H1 (cell line): ENCODE data around the gene NCEH1. TPM values are rescaled to one million over a fixed set of nuclear protein-coding genes. Genes with fewer than 3 reads are reported as not detected.

Experiments used
- CTCF ChIA-PET: fragments of 300-600 bp; sonication (Branson Sonifier 250); formaldehyde crosslinking; loops from one replicate; lab custom pipeline; 2021; ENCODE audit not compliant: partially characterized antibody; lab: Charles Lee
- POLR2A ChIA-PET: fragments of 300-600 bp; sonication (Branson Sonifier 250); formaldehyde crosslinking; loops from one replicate; lab custom pipeline; 2021; ENCODE audit warnings: inconsistent platforms; ENCODE audit not compliant: partially characterized antibody; lab: Charles Lee
- DNase-seq, 2 experiments: peaks; one replicate each; pipeline versions ENCODE4 v3.0.0 to v3.0.0-alpha.2; 2010 to 2022; ENCODE audit warnings: low spot score in 2 of 2, low read depth in 1 of 2, mixed read lengths in 1 of 2
- FAIRE-seq: peaks from 2 replicates; lab custom pipeline; 2011; peaks lifted over from hg19 to GRCh38; lab: Jason Lieb, UNC
- H2AFZ ChIP-seq: 2 replicates; pipeline ENCODE4 v1.8.1; 2012; ENCODE audit warnings: low read length, inconsistent platforms
- H2AK5ac ChIP-seq: 2 replicates; pipeline ENCODE4 v1.6.1; 2013; ENCODE audit warnings: low read depth, low read length
- H2BK120ac ChIP-seq: replicated peaks from 2 replicates; pipeline ENCODE3; 2013; ENCODE audit warnings: low read depth, low read length, inconsistent platforms
- H2BK12ac ChIP-seq: 2 replicates; pipeline ENCODE4 v1.6.1; 2013; ENCODE audit warnings: low read depth, low read length
- H2BK15ac ChIP-seq: 2 replicates; pipeline ENCODE4 v1.6.1; 2013; ENCODE audit warnings: low read length
- H2BK20ac ChIP-seq: 2 replicates; pipeline ENCODE4 v1.6.1; 2013; ENCODE audit warnings: low read length
- H2BK5ac ChIP-seq: 2 replicates; pipeline ENCODE4 v1.6.1; 2013; ENCODE audit warnings: low read depth, low read length
- H3K14ac ChIP-seq: 2 replicates; pipeline ENCODE4 v1.6.1; 2013; ENCODE audit warnings: inconsistent platforms; ENCODE audit not compliant: insufficient read length
- H3K18ac ChIP-seq: 2 replicates; pipeline ENCODE4 v1.6.1; 2013; ENCODE audit warnings: low read length; ENCODE audit errors: extremely low read depth
- H3K23ac ChIP-seq: 2 replicates; pipeline ENCODE4 v1.6.1; 2013; ENCODE audit warnings: inconsistent platforms; ENCODE audit not compliant: insufficient read length
- H3K23me2 ChIP-seq: 2 replicates; pipeline ENCODE4 v1.6.1; 2013; ENCODE audit warnings: low read depth, low read length
- H3K27ac ChIP-seq: 2 replicates; pipeline ENCODE4 v1.6.1; 2011; ENCODE audit warnings: low read depth, low read length, inconsistent platforms
- H3K27me3 ChIP-seq, 4 experiments: replicated peaks in 1 of 4; 1 replicate in 1 of 4; 2 replicates in 3 of 4; pipeline versions ENCODE4 v1.6.1 to v1.8.1; 2011 to 2013; ENCODE audit warnings: low read length in 3 of 4, mild to moderate bottlenecking in 3 of 4, inconsistent platforms in 2 of 4, mixed read lengths in 2 of 4, moderate library complexity in 1 of 4; ENCODE audit not compliant: control insufficient read depth in 3 of 4, insufficient read depth in 3 of 4; ENCODE audit errors: extremely low read depth in 1 of 4
- H3K36me3 ChIP-seq, 4 experiments: 2 replicates each; pipeline versions ENCODE4 v1.6.1 to v1.8.1; 2011 to 2013; ENCODE audit warnings: mild to moderate bottlenecking in 4 of 4, low read length in 3 of 4, moderate library complexity in 2 of 4, control low read depth in 1 of 4, inconsistent platforms in 1 of 4; ENCODE audit not compliant: insufficient read depth in 4 of 4, control insufficient read depth in 2 of 4
- H3K4ac ChIP-seq: replicated peaks from 2 replicates; pipeline ENCODE3; 2013; ENCODE audit warnings: low read length, low read depth, mixed read lengths, inconsistent platforms; ENCODE audit not compliant: insufficient read length
- H3K4me1 ChIP-seq, 4 experiments: replicated peaks in 1 of 4; 1 replicate in 1 of 4; 2 replicates in 3 of 4; pipeline versions ENCODE4 v1.6.1 to v1.8.1; 2011 to 2013; ENCODE audit warnings: low read length in 3 of 4, inconsistent platforms in 2 of 4, mixed read lengths in 1 of 4; ENCODE audit not compliant: insufficient read depth in 4 of 4, control insufficient read depth in 3 of 4
- H3K4me2 ChIP-seq, 2 experiments: 2 replicates each; pipeline versions ENCODE4 v1.6.1 to v1.8.1; 2011 to 2013; ENCODE audit warnings: low read depth in 2 of 2, low read length in 2 of 2, control low read depth in 1 of 2, inconsistent platforms in 1 of 2, mild to moderate bottlenecking in 1 of 2; ENCODE audit not compliant: insufficient read depth in 1 of 2
- H3K4me3 ChIP-seq, 4 experiments: fragments of 200-600, 300-600 bp in 1 of 4; sonication (generic), shearing (Covaris generic), sonication (Bioruptor Twin) in 1 of 4; 2 replicates each; pipeline versions ENCODE4 v1.5.1 to v1.8.1; 2011 to 2016; ENCODE audit warnings: low read length in 4 of 4, low read depth in 3 of 4, control low read depth in 2 of 4, inconsistent platforms in 2 of 4, mild to moderate bottlenecking in 2 of 4, mixed read lengths in 1 of 4, moderate library complexity in 1 of 4; ENCODE audit not compliant: insufficient read depth in 2 of 4; ENCODE audit errors: extremely low read depth in 1 of 4
- H3K56ac ChIP-seq: replicated peaks from 2 replicates; pipeline ENCODE3; 2013; ENCODE audit warnings: low read depth, mild to moderate bottlenecking, mixed read lengths, low read length, inconsistent platforms; ENCODE audit not compliant: insufficient read length
- H3K79me1 ChIP-seq: 2 replicates; pipeline ENCODE4 v1.6.1; 2013; ENCODE audit warnings: low read depth, low read length, control low read depth
- H3K79me2 ChIP-seq, 2 experiments: 2 replicates each; pipeline versions ENCODE4 v1.6.1 to v1.8.1; 2012 to 2013; ENCODE audit warnings: low read length in 2 of 2, mild to moderate bottlenecking in 2 of 2, inconsistent platforms in 1 of 2; ENCODE audit not compliant: insufficient read depth in 2 of 2, control insufficient read depth in 1 of 2
- H3K9ac ChIP-seq, 4 experiments: replicated peaks in 1 of 4; 1 replicate in 1 of 4; 2 replicates in 3 of 4; pipeline versions ENCODE4 v1.6.1 to v1.8.1; 2011 to 2013; ENCODE audit warnings: low read depth in 3 of 4, low read length in 3 of 4, control low read depth in 2 of 4, mild to moderate bottlenecking in 2 of 4, moderate library complexity in 2 of 4, inconsistent platforms in 1 of 4; ENCODE audit errors: extremely low read depth in 1 of 4
- H3K9me3 ChIP-seq, 2 experiments: 2 replicates each; pipeline versions ENCODE4 v1.6.1 to v1.8.1; 2012 to 2013; ENCODE audit warnings: mild to moderate bottlenecking in 2 of 2, moderate library complexity in 2 of 2, control low read depth in 1 of 2, inconsistent platforms in 1 of 2, low read depth in 1 of 2, low read length in 1 of 2, mixed read lengths in 1 of 2; ENCODE audit not compliant: insufficient read depth in 2 of 2
- H4K20me1 ChIP-seq, 2 experiments: replicated peaks in 1 of 2; 2 replicates each; pipeline versions ENCODE3 to v1.8.1; 2011 to 2013; ENCODE audit warnings: inconsistent platforms in 2 of 2, low read length in 2 of 2, mild to moderate bottlenecking in 1 of 2; ENCODE audit not compliant: insufficient read depth in 2 of 2, control insufficient read depth in 1 of 2
- H4K5ac ChIP-seq: 2 replicates; pipeline ENCODE4 v1.6.1; 2013; ENCODE audit warnings: low read length, low read depth, mixed read lengths, inconsistent platforms; ENCODE audit not compliant: insufficient read length
- H4K8ac ChIP-seq: 2 replicates; pipeline ENCODE4 v1.8.0; 2013; ENCODE audit warnings: mild to moderate bottlenecking, moderate library complexity, low read length, inconsistent platforms; ENCODE audit not compliant: insufficient read depth; ENCODE audit errors: extremely low read depth
- H4K91ac ChIP-seq: replicated peaks from 2 replicates; pipeline ENCODE3; 2013; ENCODE audit warnings: low read length, mixed read lengths, inconsistent platforms; ENCODE audit not compliant: insufficient read length
- CHD2 ChIP-seq: IDR thresholded peaks from 2 replicates; pipeline ENCODE4 v1.6.1; 2012; ENCODE audit warnings: low read length, improper control_type of control experiment
- CTBP2 ChIP-seq: IDR thresholded peaks from 2 replicates; pipeline ENCODE4 v1.7.0; 2011; ENCODE audit warnings: borderline replicate concordance, mild to moderate bottlenecking, moderate library complexity, mixed read lengths, low read length; ENCODE audit not compliant: insufficient read depth, insufficient read length
- GABPA ChIP-seq: IDR thresholded peaks from 2 replicates; pipeline ENCODE4 v1.6.1; 2011; ENCODE audit warnings: mild to moderate bottlenecking, low read length, moderate library complexity, borderline replicate concordance; ENCODE audit not compliant: insufficient read depth
- KDM1A ChIP-seq: fragments of 200-600, 300-600 bp; sonication (generic); IDR thresholded peaks from 2 replicates; pipeline ENCODE4 v1.7.1; 2016; ENCODE audit warnings: mild to moderate bottlenecking, low read length, borderline replicate concordance
- NRF1 ChIP-seq: IDR thresholded peaks from 2 replicates; pipeline ENCODE4 v1.6.1; 2011; ENCODE audit warnings: mild to moderate bottlenecking, low read depth, low read length, improper control_type of control experiment
- POLR2A ChIP-seq, 2 experiments: IDR thresholded peaks; 1 replicate in 1 of 2; 2 replicates in 1 of 2; pipeline ENCODE4 v1.6.1; 2011; ENCODE audit warnings: low read depth in 2 of 2, low read length in 2 of 2, mild to moderate bottlenecking in 2 of 2; ENCODE audit errors: control extremely low read depth in 1 of 2
- POLR2AphosphoS5 ChIP-seq: IDR thresholded peaks from 2 replicates; pipeline ENCODE4 v1.6.1; 2011; ENCODE audit warnings: low read depth, low read length
- TBP ChIP-seq: IDR thresholded peaks from 2 replicates; pipeline ENCODE4 v1.6.1; 2011; ENCODE audit warnings: low read depth, low read length, improper control_type of control experiment
- TCF12 ChIP-seq: IDR thresholded peaks from 2 replicates; pipeline ENCODE4 v1.6.1; 2011; ENCODE audit warnings: low read depth, mild to moderate bottlenecking, low read length
- WGBS, 2 experiments: shearing (Covaris generic) in 1 of 2; methylation state at CpG; one replicate each; pipeline versions ENCODE4 v1.1.6 to v1.1.7; 2013 to 2015; ENCODE audit warnings: low lambda C conversion rate in 2 of 2, mixed read lengths in 2 of 2, inconsistent platforms in 1 of 2, low coverage in 1 of 2, missing lambda C conversion rate in 1 of 2; ENCODE audit not compliant: insufficient replicate concordance in 2 of 2, insufficient coverage in 1 of 2, insufficient read length in 1 of 2; ENCODE audit errors: extremely low coverage in 1 of 2, missing lambda C conversion rate in 1 of 2; 5-methylcytosine and 5-hydroxymethylcytosine counted together
- polyA plus RNA-seq, 7 experiments: library from polyadenylated mRNA; depleted of rRNA in 3 of 7; stranded (reverse) in 5 of 7; unstranded in 2 of 7; fragments of >200 nt in 5 of 7; fragments of 200-250 nt in 2 of 7; gene quantifications; 1 replicate in 5 of 7; 2 replicates in 1 of 7; 4 replicates in 1 of 7; pipeline versions ENCODE4 v1.2.1 to v1.2.3, GENCODE V29; 2011 to 2013; ENCODE audit warnings: missing spikeins in 2 of 7, mixed read lengths in 2 of 7
- total RNA-seq: library from RNA; stranded (reverse); fragmentation: NEBNext Ultra II Directional; extraction: Animal tissue kit (Norgen Biotek cat#: 25700); gene quantifications from 2 replicates; pipeline ENCODE4 v1.2.1, GENCODE V29; 2021
- TF ChIP-seq, protein P1 (sequence below): IDR thresholded peaks from 2 replicates; pipeline ENCODE4 v1.6.1; 2012; ENCODE audit warnings: low read length, inconsistent platforms
- TF ChIP-seq, protein P2 (sequence below): IDR thresholded peaks from 2 replicates; pipeline ENCODE4 v1.6.1; 2011; ENCODE audit warnings: low read length, improper control_type of control experiment
- TF ChIP-seq, protein P3 (sequence below): IDR thresholded peaks from 2 replicates; pipeline ENCODE4 v1.6.1; 2012; ENCODE audit warnings: inconsistent platforms

The NCEH1 gene
- total and polyA plus RNA-seq, 2 of the 8 experiments (the other 6 are each of a cell fraction or from before 2014, with no cell fraction given) = 2.2 to 6.4 TPM

DNA sequence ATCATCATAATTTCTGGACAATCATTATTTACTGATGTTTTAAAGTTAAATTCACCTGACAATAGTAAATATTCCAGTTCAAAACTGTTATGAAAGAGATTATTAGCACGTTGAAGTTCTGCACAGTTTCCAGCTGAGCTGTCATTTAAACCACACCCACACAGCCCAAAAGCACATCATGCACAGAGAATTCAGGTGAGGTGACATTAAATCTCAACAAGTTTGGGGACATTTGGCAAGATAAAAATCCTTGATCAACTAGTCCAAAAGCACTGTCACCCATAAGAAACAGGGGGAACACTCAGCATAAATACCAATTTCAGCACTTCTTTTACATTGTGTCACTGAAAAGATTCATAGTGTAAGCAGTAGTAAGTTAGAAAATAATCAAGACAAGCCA, 6.9 kb downstream of the NCEH1 start:
- H2AK5ac ChIP-seq = no peak overlapping the region
- H2BK20ac ChIP-seq = no peak overlapping the region
- H3K27me3 ChIP-seq = no peaks in the 10 kb centered on the region
- H4K5ac ChIP-seq = no peak overlapping the region
- H2BK12ac ChIP-seq = no peak overlapping the region
- no peak overlapping the region for H3K14ac ChIP-seq
- H3K9me3 ChIP-seq = no peaks in the 10 kb centered on the region
- H2AFZ ChIP-seq = no peak overlapping the region
- no peak overlapping the region for H3K4ac ChIP-seq
- H4K20me1 ChIP-seq = peaks cover 0 to 2% of the 10 kb centered on the region in 2 experiments
- no peak overlapping the region for H3K27ac ChIP-seq
- H2BK5ac ChIP-seq = no peak overlapping the region
- H3K4me2 ChIP-seq = no peak overlapping the region
- H3K36me3 ChIP-seq = no peaks in the 10 kb centered on the region
- no peaks in the 10 kb centered on the region for H3K4me1 ChIP-seq
- 76% methylated on average over 1 of the region's 1 CpG; no CpG with 5 or more reads in 1 of the 2 experiments for WGBS, 2 experiments
- no peak overlapping the region for H4K8ac ChIP-seq
- no peak overlapping the region for H3K4me3 ChIP-seq
- H3K9ac ChIP-seq = no peak overlapping the region
- no peak overlapping the region for H3K23ac ChIP-seq
- no peak overlapping the region for H2BK15ac ChIP-seq
- ChIA-PET CTCF (interaction anchor here (0.6 to 2.8 kb wide), 5 partner anchors 20 to 89 kb away, joined by 3 to 15 read pairs (median 3); no protein-coding TSS in a partner anchor), POLR2A (interaction anchor here (0.6 to 2.2 kb wide), 3 partner anchors 11 to 48 kb away, joined by 3 to 6 read pairs (median 4); no protein-coding TSS in a partner anchor)
- H3K56ac ChIP-seq = no peak overlapping the region
- no peak overlapping the region for H4K91ac ChIP-seq
- no peaks in the 10 kb centered on the region for H3K23me2 ChIP-seq
- no peak overlapping the region for H3K18ac ChIP-seq
- H3K79me2 ChIP-seq = no peaks in the 10 kb centered on the region
- no peak for DNase-seq
- no peak overlapping the region for H2BK120ac ChIP-seq
- H3K79me1 ChIP-seq = peaks cover 5% of the 10 kb centered on the region; the same call in 1 of the 2 replicates
- FAIRE-seq = no peak
- no peak for TF ChIP-seq NRF1
- TF ChIP-seq TCF12 = no peak
- no peak for TF ChIP-seq CTBP2
- no peak for TF ChIP-seq POLR2A (IDR thresholded peaks at IDR 0.05; ENCODE audit: control extremely low read depth in 1 of 2, low read depth in 2 of 2, low read length in 2 of 2)
- TF ChIP-seq TBP = no peak
- TF ChIP-seq, protein P1, sequence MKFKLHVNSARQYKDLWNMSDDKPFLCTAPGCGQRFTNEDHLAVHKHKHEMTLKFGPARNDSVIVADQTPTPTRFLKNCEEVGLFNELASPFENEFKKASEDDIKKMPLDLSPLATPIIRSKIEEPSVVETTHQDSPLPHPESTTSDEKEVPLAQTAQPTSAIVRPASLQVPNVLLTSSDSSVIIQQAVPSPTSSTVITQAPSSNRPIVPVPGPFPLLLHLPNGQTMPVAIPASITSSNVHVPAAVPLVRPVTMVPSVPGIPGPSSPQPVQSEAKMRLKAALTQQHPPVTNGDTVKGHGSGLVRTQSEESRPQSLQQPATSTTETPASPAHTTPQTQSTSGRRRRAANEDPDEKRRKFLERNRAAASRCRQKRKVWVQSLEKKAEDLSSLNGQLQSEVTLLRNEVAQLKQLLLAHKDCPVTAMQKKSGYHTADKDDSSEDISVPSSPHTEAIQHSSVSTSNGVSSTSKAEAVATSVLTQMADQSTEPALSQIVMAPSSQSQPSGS = no peak
- no peak for TF ChIP-seq GABPA
- no peak for TF ChIP-seq POLR2AphosphoS5
- TF ChIP-seq CHD2 = no peak
- TF ChIP-seq KDM1A = no peak
- TF ChIP-seq, protein P2, sequence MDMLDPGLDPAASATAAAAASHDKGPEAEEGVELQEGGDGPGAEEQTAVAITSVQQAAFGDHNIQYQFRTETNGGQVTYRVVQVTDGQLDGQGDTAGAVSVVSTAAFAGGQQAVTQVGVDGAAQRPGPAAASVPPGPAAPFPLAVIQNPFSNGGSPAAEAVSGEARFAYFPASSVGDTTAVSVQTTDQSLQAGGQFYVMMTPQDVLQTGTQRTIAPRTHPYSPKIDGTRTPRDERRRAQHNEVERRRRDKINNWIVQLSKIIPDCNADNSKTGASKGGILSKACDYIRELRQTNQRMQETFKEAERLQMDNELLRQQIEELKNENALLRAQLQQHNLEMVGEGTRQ = no peak
- TF ChIP-seq, protein P3, sequence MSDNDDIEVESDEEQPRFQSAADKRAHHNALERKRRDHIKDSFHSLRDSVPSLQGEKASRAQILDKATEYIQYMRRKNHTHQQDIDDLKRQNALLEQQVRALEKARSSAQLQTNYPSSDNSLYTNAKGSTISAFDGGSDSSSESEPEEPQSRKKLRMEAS = no peak
